GM18511 (cell line): ENCODE measurements around the gene DNAH1.

ENCODE experiments used
- ATAC-seq: cut with Tn5 transposase; IDR thresholded peaks from one replicate; pipeline ENCODE4 v1.9.1; 2021; ENCODE audit warnings: mild to moderate bottlenecking, moderate library complexity; ENCODE audit not compliant: unreplicated experiment

The DNAH1 gene

DNA sequence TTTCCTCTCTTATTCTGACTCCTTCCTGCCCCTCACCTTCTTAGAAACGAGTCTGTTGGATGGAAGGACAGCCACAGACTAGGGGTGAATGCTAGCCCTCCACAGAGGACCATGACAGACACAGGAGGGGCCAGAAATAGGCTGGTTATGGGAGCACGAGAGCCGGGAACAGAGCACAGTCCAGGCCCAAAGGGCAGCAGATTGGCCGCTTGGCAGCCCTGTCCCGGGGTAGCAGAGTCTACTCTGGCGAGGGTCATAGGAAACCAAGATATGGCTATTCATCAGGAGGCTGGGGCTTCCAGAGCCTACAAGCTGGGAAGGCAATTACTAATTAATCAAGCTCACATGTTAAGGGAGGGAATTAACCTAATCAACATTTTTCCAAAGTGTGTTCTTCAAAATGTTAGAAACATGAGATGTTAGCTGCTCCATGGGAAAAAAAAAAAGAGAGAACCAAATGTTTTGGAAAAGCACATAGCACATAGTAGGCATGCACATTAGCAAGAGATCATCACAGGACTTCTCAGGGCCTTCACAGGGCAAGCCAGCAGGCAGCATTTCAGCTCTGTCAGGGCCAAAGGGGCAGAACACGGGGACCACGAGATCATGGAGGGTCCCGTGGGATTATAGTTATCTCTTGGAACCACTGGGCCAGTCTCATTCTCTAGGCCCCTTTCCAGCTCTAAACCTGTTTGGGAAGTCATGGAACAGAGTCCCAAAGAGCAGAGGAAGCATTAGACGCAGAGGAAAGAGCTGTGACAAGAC, 115.5 kb downstream of the DNAH1 start:
- ATAC-seq: no peak

- ATAC-seq: no peak
These were observed 116.1 kb downstream of the DNAH1 start for GRCh38 chr3:52432225-52432624.

DNA sequence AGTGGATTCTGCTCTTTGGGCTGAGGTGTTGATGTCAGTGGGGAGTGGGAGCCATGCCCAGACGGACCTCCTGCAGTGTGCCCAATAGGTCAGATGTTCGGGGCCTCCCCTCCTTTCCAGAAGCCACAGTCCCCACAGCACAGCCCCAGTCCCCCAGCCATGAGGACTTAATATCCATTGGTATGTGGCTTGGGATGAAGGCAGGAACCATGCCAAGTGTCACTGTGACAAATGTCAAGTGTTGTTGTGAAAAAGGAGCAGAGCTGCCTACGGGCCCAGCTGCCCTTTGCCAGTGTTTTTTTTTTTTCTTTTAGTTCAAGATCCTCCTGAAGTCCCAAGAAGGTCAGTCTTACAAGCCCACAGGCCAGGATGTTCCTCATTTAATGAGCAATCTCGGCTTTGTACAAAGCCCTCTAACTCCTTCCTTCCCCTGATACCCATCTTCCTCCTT, 116.6 kb downstream of the DNAH1 start:
- no peak for ATAC-seq

GRCh38 chr3:52433328-52433995, 117.3 kb downstream of the DNAH1 start:
- ATAC-seq: no peak

DNA sequence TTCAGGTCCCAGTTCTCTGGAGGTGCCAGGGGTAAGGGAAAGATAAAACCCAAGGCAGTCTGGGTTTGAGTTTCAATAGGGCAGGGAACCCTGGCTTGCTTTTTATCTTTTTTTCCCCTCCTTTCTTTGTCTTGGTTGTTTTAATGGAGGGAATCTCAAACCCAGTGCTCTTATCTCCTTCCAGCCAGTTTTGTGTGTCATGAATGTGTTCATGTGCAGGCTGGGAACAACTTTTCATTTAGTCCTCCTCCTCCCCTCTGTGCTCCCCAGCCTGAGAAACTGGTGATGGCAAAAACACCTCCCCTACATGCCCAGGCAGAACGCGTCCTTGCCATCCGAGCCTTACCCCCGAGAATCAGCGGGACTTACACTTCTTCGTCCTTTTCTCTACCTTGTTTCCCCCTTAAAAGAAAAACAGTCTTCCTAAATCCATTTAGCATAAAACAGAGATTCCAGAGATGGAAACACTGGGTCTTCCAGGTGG, 117.9 kb downstream of the DNAH1 start:
- ATAC-seq: no peak

- no peak for ATAC-seq
These were observed 118.5 kb downstream of the DNAH1 start for GRCh38 chr3:52434491-52435115.

DNA sequence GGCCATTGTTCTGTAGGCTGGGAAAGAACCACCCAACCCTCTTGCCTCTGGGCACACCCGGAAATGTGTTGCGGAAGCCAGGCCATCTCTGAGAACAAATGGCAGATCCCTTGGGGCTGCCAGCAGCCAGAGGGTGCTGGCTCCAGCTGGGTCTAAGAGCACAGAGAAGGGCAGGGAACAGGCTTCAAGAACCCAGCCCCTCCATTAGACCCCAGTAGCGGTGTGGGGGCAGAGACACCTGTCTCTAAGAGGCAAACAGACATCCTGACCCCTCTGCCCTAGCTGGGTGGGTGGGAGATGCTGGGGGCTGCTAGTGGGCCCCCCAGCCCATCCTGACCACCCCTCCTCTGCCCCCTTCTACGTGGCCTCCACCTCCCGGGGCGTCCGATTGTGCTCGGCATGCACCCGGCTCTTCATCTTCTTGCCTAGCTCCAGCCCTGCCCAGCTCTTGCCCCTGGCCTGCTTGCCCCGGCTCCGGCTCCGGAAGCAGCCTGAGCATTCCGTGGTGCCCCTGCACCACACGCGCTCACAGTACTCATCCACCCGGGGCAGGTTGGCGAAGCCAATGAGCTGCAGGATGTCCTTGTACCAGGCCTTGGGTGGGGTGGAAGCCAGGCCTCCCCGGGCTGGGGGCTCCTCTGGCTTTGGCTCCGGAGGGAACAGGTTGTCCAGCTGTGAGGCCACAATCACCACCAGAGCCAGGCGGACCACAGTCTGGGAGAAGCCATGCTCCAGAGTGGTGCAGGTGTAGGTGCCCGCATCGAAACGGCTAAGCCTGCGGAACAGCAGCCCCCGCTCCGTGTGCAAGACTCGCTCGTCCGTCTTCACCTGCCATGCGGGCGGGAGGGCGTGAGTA, 119.4 kb downstream of the DNAH1 start:
- no peak for ATAC-seq

- no peak for ATAC-seq
These were observed 120.5 kb downstream of the DNAH1 start for GRCh38 chr3:52436500-52437149.

- ATAC-seq: no peak
These were observed 121.4 kb downstream of the DNAH1 start for GRCh38 chr3:52437326-52438103.

GRCh38 chr3:52438104-52438376, 121.9 kb downstream of the DNAH1 start:
- ATAC-seq: no peak

DNA sequence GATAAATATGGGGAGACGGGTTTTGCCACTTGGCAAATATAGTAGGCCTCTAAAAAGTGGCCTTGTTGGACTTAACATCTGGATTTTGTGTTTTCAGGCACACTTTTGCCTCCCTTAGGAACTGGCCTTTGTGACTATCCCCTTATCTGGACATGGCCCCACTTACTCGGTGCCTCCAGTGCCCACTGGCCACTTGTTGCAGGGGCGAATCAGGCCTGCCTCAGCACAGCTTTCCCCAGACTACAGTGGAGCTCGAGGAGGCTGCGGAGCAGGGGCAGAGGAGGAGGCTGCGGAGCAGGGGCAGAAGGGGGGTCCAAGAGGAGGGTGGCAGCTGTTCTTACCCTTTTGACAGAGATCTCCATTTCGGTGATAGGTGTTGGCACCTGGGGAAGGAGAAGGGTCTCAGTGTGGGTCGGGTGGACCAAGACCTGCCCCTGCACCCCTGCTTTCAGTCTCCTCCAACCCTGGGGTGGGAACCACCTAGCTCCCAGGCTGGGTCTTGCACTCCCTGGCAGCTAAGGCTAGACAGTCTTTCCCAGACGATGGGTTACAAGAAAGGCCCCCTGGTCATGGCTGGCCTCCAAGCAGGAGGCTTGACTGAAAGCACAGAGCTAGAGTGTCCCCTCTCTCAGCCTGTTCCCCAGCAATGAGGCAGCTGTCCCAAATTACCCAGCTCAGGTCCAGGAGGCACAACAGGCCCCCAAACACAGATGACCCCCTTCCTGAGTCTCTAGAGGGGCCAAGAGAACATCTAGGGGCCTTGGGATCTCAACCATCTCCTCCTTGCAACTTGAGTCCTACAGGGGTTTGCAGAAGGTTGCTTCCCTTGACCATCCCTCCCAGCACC, 122.7 kb downstream of the DNAH1 start:
- no peak for ATAC-seq

DNA sequence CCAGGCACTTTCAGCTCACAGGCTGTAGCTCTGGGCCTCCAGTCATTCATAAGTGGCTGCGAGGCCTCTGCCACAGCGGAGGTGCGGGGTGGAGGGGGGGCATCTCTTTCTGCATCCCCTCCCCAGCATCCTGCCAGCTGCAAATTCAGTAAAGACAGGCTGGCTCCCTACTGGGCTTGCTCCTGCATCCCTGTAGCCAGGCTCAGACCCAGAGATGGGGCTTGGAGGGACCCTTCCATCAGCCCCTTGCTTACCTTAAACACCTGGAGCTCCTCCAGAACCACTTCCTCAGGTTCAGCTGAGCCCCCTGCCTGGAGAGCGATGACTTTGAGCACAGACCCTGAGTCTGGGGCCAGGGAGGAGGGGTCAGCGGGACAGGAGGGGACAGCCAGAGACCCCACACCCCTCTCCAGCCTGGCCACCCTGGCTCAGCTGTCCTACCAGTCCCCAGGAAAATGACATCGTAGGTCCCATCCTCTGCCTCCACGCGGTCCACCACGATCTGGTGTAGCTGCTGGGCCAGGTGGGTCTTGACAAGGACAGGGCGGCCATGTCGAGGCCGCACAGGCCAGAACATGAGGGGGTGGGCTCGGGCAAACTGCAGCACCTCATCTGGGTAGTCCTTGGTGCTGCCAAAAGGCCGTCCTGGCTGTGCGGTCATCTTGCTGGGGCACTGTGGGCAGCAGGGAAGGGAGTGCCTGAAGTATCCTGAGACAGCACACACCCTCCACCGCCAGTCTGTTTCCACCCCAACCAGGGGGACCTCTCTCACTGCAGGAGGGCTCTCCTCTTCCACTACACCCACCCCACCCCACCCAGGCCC, 123.5 kb downstream of the DNAH1 start:
- ATAC-seq: no peak

GRCh38 chr3:52440249-52440551, 124.1 kb downstream of the DNAH1 start:
- ATAC-seq: no peak

- ATAC-seq: no peak
These were observed 124.6 kb downstream of the DNAH1 start for GRCh38 chr3:52440671-52441070.

GRCh38 chr3:52441091-52441771, 125.1 kb downstream of the DNAH1 start:
- no peak for ATAC-seq

GRCh38 chr3:52441772-52442332, 125.7 kb downstream of the DNAH1 start:
- no peak for ATAC-seq
